ENCODE data around the gene IGFALS. TPM values are rescaled to one million over a fixed set of nuclear protein-coding genes. Genes with fewer than 3 reads are reported as not detected.
"Not testable (repeated sequence)": the region's sequence is repeated elsewhere in the genome, so short reads cannot be mapped to it uniquely, and the experiment has no call there.

IGFALS gene
- total and polyA plus RNA-seq, 5 experiments from 2014 or later: 1.7 to 2.1 TPM; not detected in 3

DNA sequence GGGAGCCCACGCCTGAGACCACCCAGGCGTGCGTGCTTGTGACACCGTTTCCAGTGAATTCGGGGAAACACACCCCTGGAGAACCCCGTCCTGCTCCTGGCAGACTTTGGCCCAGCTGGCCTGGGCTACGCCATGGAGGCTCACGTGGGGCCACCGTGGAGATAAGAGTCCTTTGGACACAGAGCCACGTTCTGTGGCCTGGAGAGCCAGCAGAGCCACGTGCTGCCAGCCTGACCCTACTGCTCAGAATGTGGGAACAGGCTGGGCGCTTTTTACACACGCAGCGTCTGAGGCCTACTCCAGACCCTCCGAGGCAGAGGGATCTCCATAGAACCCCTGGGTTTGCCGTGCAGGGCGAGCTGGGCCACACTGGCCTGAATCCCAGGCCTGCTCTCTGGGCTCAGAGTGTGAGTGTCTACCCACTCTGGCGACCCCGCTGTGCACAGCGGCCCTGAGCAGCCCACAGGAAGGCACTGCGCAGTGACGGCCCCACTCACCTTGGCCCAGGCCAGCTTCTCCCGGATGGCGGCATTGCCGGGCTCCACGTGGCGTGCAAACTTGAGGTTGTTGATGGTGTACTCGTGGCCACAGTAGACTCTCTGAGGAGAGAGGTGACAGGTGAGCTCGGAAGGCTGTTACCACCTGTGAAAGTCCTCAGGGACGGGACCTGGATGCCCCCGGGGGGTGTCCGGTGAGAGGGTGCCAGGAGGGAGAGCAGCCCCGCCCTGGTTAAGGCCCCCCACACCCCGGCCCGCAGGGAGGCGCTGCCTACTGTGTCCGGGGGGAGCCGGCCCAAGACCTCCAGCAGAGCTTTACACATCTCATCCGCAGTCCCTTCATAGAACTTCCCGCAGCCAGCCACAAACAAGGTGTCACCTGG, 23.1 kb upstream of the IGFALS start:
- POLR2A ChIA-PET: no interaction called here
- H3K27ac Mint-ChIP-seq: no peak overlapping the region
- peaks cover 0 to 48% (median 0%) of the 10 kb centered on the region in 3 donors for H3K36me3 Mint-ChIP-seq
- DNase-seq: no peak
- H3K9me3 Mint-ChIP-seq: no peaks in the 10 kb centered on the region
- H3K4me1 Mint-ChIP-seq: peaks cover 8 to 17% (median 9%) of the 10 kb centered on the region in 4 donors
- no peak for ATAC-seq
- H3K4me3 Mint-ChIP-seq: no peak overlapping the region
- no peaks in the 10 kb centered on the region for H3K27me3 Mint-ChIP-seq

DNA sequence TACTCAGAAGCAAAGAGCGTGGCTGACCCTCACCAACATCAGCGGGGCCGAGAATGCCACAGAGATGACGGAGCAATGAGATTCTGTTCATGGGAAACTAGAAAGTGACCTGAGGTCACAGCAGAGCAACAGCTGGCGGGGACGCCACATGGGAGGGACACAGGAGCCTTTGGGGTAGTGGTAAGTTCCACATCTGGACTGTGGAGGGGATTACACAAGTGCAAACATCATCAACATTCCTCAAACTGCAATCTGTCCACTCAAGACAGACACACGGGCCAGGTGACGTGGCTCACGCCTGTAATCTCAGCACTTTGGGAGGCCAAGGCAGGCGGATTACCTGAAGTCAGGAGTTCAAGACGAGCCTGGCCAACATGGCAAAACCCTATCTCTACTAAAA, 22.0 kb upstream of the IGFALS start:
- Mint-ChIP-seq H3K27ac (peak overlapping the region in 1 of 10 donors; percentile 38), H3K4me3 (no peak overlapping the region), H3K36me3 (peaks cover 0 to 47% (median 0%) of the 10 kb centered on the region in 3 donors), H3K4me1 (peaks cover 8 to 13% (median 9%) of the 10 kb centered on the region in 4 donors), H3K9me3 (no peaks in the 10 kb centered on the region), H3K27me3 (no peaks in the 10 kb centered on the region)
- ATAC-seq (no peak), DNase-seq (no peak)
- POLR2A ChIA-PET: interaction anchor here (1.6 kb wide), 1 partner anchor 11 kb away, joined by 5 read pairs; the partner anchor contains the start of genes FAHD1 and HAGH

GRCh38 chr16:1812732-1813163, 19.2 kb upstream of the IGFALS start:
- H3K4me3 Mint-ChIP-seq: no peak overlapping the region
- H3K27me3 Mint-ChIP-seq: no peaks in the 10 kb centered on the region
- POLR2A ChIA-PET: interaction anchor here (1.8 kb wide), 1 partner anchor 30 kb away, joined by 6 read pairs; the partner anchor contains the start of genes NUBP2 and SPSB3
- peaks cover 0 to 62% (median 0%) of the 10 kb centered on the region in 3 donors for H3K36me3 Mint-ChIP-seq
- H3K27ac Mint-ChIP-seq: peak overlapping the region in 4 of 10 donors; percentile 19 to 89 (median 54)
- peaks cover 9 to 13% (median 9%) of the 10 kb centered on the region in 4 donors for H3K4me1 Mint-ChIP-seq
- DNase-seq (peak; percentile 11 to 75 (median 47)), ATAC-seq (peak; percentile 96 to 98)
- no peaks in the 10 kb centered on the region for H3K9me3 Mint-ChIP-seq

DNA sequence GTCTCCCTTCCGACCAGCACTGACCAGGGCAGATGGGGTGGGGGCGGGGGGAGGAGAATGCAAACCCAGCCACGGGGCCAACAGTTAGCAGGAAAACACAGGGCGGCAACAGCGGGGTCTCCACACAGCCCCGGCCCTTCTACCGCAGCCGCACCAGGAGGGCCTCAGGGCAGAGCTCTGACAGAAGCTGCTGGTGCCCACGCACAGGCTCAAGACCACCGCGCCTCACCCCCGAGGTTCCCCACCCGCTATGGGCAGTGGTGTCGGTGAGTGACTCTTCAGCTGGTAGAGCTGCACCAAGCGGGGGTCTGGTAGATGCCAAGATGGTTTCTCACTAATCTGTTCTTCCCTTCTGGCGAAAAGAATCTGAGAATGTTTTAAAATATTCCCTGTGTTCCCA, 17.0 kb upstream of the IGFALS start:
- Mint-ChIP-seq H3K4me3 (no peak overlapping the region), H3K27ac (no peak overlapping the region), H3K4me1 (peaks cover 9 to 12% (median 9%) of the 10 kb centered on the region in 4 donors), H3K9me3 (peaks cover 0 to 7% (median 0%) of the 10 kb centered on the region in 9 donors), H3K36me3 (peaks cover 0 to 70% (median 16%) of the 10 kb centered on the region in 3 donors), H3K27me3 (no peaks in the 10 kb centered on the region)
- POLR2A ChIA-PET: interaction anchor here (0.6 kb wide), 1 partner anchor 126 kb away, joined by 4 read pairs; no protein-coding TSS in a partner anchor
- DNase-seq (no peak), ATAC-seq (no peak)

GRCh38 chr16:1810106-1810505, 16.6 kb upstream of the IGFALS start:
- Mint-ChIP-seq H3K27me3 (no peaks in the 10 kb centered on the region), H3K4me3 (no peak overlapping the region), H3K9me3 (peaks cover 0 to 9% (median 0%) of the 10 kb centered on the region in 9 donors), H3K27ac (no peak overlapping the region), H3K4me1 (peaks cover 6 to 12% (median 9%) of the 10 kb centered on the region in 4 donors), H3K36me3 (peaks cover 0 to 69% (median 18%) of the 10 kb centered on the region in 3 donors)
- ATAC-seq: no peak
- no peak for DNase-seq
- POLR2A ChIA-PET: interaction anchor here (0.6 kb wide), 1 partner anchor 126 kb away, joined by 4 read pairs; no protein-coding TSS in a partner anchor

- DNase-seq: no peak
- H3K27me3 Mint-ChIP-seq: no peaks in the 10 kb centered on the region
- no peak overlapping the region for H3K27ac Mint-ChIP-seq
- peaks cover 0 to 9% (median 0%) of the 10 kb centered on the region in 9 donors for H3K9me3 Mint-ChIP-seq
- no peak for ATAC-seq
- H3K36me3 Mint-ChIP-seq: peaks cover 0 to 67% (median 18%) of the 10 kb centered on the region in 3 donors
- no peak overlapping the region for H3K4me3 Mint-ChIP-seq
- peaks cover 6 to 12% (median 9%) of the 10 kb centered on the region in 4 donors for H3K4me1 Mint-ChIP-seq
- POLR2A ChIA-PET: no interaction called here
Observed at GRCh38 chr16:1809281-1809801, 15.8 kb upstream of the IGFALS start.

GRCh38 chr16:1808691-1809090, 15.2 kb upstream of the IGFALS start:
- POLR2A ChIA-PET: no interaction called here
- H3K4me1 Mint-ChIP-seq: peaks cover 6 to 12% (median 8%) of the 10 kb centered on the region in 4 donors
- H3K4me3 Mint-ChIP-seq: no peak overlapping the region
- peaks cover 0 to 9% (median 0%) of the 10 kb centered on the region in 9 donors for H3K9me3 Mint-ChIP-seq
- DNase-seq (no peak), ATAC-seq (no peak)
- H3K27ac Mint-ChIP-seq: no peak overlapping the region
- H3K36me3 Mint-ChIP-seq: peaks cover 0 to 60% (median 18%) of the 10 kb centered on the region in 3 donors
- H3K27me3 Mint-ChIP-seq: no peaks in the 10 kb centered on the region

DNA sequence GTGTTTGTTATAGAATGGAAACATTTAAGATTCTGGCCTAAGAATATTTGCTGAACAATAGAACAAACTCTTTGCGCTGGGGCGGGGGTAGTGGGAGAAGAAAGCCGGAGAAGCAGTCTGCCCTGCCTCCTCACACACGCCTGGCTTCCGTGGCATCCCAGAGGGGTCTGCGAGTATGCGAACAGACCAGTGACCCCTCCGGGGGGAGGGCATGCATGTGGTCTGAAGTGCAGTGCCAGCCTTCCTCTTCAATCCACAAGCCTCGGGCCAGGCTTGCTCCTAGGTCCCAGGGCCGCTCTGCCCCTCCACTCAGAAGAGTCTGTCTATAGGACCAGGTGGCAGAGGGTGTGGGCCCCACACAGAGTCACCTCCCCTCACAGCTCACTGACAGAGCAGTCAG, 14.1 kb upstream of the IGFALS start:
- peaks cover 0 to 3% (median 2%) of the 10 kb centered on the region in 4 donors for H3K4me1 Mint-ChIP-seq
- peaks cover 0 to 53% (median 18%) of the 10 kb centered on the region in 3 donors for H3K36me3 Mint-ChIP-seq
- H3K27me3 Mint-ChIP-seq: no peaks in the 10 kb centered on the region
- POLR2A ChIA-PET: no interaction called here
- H3K27ac Mint-ChIP-seq: no peak overlapping the region
- DNase-seq (no peak), ATAC-seq (no peak)
- H3K9me3 Mint-ChIP-seq: peaks cover 0 to 9% (median 0%) of the 10 kb centered on the region in 9 donors
- H3K4me3 Mint-ChIP-seq: no peak overlapping the region

DNA sequence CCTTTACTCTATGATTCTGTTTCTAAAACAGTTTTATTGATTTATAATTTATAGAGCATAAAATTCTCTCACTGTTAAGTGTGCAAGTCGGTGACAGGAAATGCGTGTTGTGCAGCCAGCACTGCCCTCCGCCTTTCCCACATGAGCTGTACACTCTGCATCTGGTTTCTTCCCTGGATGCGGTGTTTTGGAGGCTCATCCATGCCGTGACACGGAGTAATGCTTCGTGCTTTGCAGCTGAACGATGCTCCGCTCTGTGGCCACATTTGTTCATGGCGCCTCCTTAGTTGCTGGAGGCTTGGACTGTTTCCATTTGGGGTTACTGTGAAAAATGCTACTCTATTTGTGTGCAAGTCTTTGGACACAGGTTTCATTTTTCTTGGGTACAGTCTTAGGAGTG, 7.2 kb upstream of the IGFALS start:
- Mint-ChIP-seq H3K27ac (no peak overlapping the region), H3K9me3 (peaks cover 0 to 8% (median 3%) of the 10 kb centered on the region in 9 donors), H3K27me3 (no peaks in the 10 kb centered on the region), H3K36me3 (peaks cover 0 to 9% (median 3%) of the 10 kb centered on the region in 3 donors), H3K4me3 (no peak overlapping the region), H3K4me1 (peaks cover 0 to 1% (median 0%) of the 10 kb centered on the region in 4 donors)
- POLR2A ChIA-PET: interaction anchor here (0.5 to 1.0 kb wide), 2 partner anchors 18 to 139 kb away, joined by 4 to 5 read pairs; partner anchors contain the start of genes NUBP2 and SPSB3
- ATAC-seq (no peak), DNase-seq (no peak)

- H3K9me3 Mint-ChIP-seq, POLR2A ChIA-PET, H3K4me1 Mint-ChIP-seq, H3K36me3 Mint-ChIP-seq, H3K27me3 Mint-ChIP-seq, DNase-seq, H3K27ac Mint-ChIP-seq, H3K4me3 Mint-ChIP-seq, ATAC-seq: not testable (repeated sequence)
Observed at GRCh38 chr16:1799263-1799662, 5.8 kb upstream of the IGFALS start.

GRCh38 chr16:1794908-1795666, 1.6 kb upstream of the IGFALS start:
- Mint-ChIP-seq H3K36me3 (peaks cover 0 to 2% (median 0%) of the 10 kb centered on the region in 3 donors), H3K27ac (no peak overlapping the region), H3K27me3 (no peaks in the 10 kb centered on the region), H3K4me1 (peaks cover 0 to 1% (median 0%) of the 10 kb centered on the region in 4 donors), H3K9me3 (peaks cover 0 to 8% (median 3%) of the 10 kb centered on the region in 9 donors), H3K4me3 (no peak overlapping the region)
- ATAC-seq (no peak), DNase-seq (peak in 1 of 10 donors; percentile 42)
- POLR2A ChIA-PET: no interaction called here

DNA sequence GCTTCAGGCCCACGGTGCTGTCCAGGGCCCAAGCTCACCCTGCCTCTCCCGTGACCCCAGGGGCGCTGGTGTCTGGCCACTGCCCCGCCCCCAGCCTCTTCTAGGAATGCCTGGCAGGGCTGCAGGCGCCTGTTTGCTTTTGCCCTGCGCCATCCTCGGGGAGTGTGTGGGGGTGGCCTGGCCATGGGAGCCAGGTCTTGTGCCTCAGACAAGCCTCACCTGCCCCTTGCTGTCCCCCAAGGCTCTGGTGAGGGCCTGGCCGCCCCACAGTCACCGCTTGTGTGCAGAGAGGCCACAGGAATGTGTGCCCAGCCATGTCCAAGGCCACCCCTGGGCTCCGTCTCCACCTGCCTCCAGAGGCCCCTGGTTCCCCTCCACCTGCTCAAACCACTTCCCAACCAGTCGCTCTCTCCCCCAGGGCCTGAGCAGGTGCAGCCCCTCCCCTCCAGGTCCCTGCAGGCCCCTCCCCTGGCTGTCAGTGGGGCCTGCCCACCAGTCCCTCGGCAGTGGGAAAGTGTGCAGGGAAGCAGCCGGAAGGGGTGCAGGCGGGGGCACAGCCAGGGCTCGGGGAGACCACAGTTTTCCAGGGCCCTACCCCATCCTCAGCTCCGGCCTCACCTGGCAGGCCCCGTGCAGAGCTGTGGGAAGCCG, 841 bp upstream of the IGFALS start:
- Mint-ChIP-seq H3K9me3 (peaks cover 0 to 8% (median 3%) of the 10 kb centered on the region in 9 donors), H3K36me3 (peaks cover 0 to 2% (median 0%) of the 10 kb centered on the region in 3 donors), H3K27me3 (no peaks in the 10 kb centered on the region), H3K4me1 (no peaks in the 10 kb centered on the region), H3K4me3 (no peak overlapping the region), H3K27ac (no peak overlapping the region)
- DNase-seq (peak in 1 of 10 donors; percentile 49), ATAC-seq (no peak)
- POLR2A ChIA-PET: interaction anchor here (2.1 kb wide), 1 partner anchor 12 kb away, joined by 10 read pairs; the partner anchor contains the start of genes NUBP2 and SPSB3
